Measurements from ENCODE around the gene MCM7.

The MCM7 gene

DNA sequence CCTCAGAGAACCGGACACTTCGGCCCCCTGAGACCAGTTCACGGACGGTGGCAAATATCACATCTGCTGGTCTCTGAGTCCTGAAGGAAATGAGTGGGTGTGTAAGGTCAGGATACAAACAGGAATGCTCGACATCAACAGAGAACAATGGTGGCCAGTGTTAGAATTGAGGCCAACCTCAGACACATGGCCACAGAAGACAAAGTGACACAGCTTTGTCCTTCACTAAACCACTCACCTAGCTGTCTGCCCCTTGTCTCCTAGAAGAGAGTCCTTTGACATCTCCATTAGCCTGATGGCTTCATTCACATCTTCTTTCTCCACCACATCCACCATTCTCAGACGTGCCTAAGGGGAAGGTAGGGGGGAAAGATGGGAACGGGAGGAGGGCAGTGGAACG lies 8.1 kb downstream of the MCM7 start:
- no peak for DNase-seq

DNA sequence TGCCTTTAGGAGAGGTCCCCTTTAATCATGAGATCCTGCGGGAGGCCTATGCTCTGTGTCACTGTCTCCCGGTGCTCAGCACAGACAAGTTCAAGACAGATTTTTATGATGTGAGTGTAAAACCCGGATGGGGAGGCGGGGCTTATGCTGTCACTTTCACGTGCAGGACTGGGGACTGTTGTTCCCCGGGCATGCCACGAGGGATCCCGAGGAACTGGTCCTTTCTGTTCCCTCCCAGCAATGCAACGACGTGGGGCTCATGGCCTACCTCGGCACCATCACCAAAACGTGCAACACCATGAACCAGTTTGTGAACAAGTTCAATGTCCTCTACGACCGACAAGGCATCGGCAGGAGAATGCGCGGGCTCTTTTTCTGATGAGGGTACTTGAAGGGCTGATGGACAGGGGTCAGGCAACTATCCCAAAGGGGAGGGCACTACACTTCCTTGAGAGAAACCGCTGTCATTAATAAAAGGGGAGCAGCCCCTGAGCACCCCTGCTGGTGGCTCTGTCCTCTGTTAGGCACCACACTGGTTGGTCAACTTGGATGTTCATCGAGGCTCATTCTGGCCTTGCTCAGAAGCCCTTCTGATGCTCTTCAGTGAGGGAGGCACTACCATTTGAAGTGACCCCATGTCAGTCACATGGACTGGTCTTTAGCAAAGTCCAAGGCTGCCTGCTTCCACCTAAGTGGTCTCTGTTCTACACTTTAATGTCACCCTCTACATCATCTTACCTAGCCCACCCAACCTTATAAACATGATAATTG lies 9.6 kb downstream of the MCM7 start:
- peak; percentile 26 to 41 for DNase-seq

DNA sequence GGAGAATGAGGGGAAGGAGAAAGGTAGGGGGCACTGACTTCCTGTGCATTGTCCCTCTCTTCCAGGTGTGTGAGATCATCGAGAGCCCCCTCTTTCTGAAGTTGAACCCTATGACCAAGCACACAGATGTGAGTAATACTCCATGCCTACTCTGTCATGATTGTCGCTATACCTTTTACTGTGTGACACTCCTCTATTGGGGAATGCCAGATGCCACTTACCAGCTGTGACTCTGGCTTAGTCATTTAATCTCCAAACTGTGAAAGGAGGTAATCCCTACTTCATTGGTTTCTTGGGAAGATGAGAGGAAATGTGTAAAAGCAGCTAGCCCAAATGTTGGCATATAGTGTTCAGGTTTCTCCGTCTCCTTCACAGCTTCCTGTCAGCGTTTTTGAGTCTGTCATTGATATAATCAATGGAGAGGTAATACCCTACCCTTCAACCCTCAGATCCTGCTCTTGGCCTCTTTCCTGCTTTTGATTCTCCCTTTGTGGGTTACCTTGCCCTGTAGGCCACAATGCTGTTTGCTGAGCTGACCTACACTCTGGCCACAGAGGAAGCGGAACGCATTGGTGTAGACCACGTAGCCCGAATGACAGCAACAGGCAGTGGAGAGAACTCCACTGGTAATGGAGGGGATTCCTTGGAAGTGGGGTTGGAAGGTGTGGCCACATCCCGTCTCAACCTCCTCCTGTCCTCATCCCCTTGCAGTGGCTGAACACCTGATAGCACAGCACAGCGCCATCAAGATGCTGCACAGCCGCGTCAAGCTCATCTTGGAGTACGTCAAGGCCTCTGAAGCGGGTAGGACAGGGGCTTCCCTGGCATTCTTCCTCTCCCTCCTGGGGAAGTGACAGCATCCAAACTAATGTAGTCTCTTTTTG lies 10.4 kb downstream of the MCM7 start:
- peak in 1 of 2 experiments; percentile 14 for DNase-seq

GRCh38 chr7:100089458-100090196 lies 11.6 kb downstream of the MCM7 start:
- peak in 1 of 2 experiments; percentile 32 for DNase-seq

- DNase-seq, result peak; percentile 90 to 91
These were observed 12.4 kb downstream of the MCM7 start, which contains the start of gene COPS6 for GRCh38 chr7:100088621-100089457. TSS of gene COPS6 (plus strand) at chr7:100088969. CDS start at chr7:100088991, 22 bp downstream.

- DNase-seq, result no peak
These were observed 13.0 kb downstream of the MCM7 start for GRCh38 chr7:100088095-100088620.

- no peak for DNase-seq
These were observed 14.0 kb downstream of the MCM7 start for GRCh38 chr7:100087055-100087750.

- no peak for DNase-seq
These were observed 15.7 kb downstream of the MCM7 start for GRCh38 chr7:100085515-100085914.

- DNase-seq, result no peak
These were observed 18.2 kb downstream of the MCM7 start for GRCh38 chr7:100082978-100083377.

DNA sequence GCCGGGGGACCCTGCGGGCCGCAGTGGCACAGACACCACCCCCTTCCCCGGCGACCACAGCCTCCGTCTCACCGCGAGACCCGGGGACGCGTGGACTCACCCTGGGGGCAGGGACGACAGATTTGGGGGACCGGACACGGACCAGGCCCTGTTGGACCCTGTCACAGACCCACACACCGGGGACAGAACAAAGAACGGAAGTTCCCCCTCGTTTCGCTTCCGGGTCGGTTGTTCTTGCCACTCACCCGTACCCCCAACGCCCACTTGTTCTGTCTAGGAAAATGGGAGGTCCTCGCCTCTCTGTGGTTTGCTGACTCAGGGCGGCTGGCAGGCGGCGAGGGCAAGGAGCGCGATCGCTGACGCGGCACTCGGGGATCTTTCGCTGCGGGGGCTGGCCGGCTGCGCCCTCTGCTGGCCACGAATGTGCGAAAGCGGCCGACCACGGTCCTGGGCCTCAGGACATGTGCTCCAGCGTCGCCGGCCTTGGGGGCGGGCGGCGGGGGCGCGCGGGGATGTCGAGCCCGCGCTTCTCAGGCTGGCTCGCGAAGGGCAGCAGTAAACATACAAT lies 19.6 kb downstream of the MCM7 start, which contains the start of gene ZNF3:
TSS of gene ZNF3 (minus strand) at position 189 of the 568 bp plus-strand sequence. CDS start 4,366 bp downstream, outside the sequence.
- DNase-seq, result peak; percentile 97 to 98

- no peak for DNase-seq
These were observed 20.2 kb downstream of the MCM7 start for GRCh38 chr7:100080907-100081534.

DNA sequence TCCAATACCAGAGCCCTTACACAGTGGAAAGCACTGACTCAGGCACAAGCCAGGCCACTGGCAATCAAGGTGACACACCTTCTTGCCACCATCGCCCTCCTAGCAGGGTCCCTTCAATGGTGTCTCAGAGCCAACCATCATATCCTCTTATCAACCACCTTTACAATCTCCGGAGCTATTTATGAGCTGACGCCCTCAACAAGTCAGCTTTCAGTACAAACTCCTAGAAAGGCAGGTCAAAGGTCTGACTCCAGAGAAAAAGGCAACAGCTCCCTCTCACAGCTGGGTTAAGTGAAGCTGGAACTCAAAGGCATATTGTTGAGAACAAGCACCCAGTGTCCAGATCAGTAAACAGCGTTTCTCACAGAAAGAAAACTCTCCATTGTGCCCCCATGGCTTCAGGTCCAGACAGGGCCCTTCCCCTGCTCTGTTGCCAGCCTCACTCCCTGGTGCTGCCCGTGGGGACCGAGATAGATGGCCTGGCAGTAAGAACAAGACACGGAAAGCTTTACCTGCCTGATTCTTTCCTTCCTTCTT lies 22.1 kb downstream of the MCM7 start:
- no peak for DNase-seq

DNA sequence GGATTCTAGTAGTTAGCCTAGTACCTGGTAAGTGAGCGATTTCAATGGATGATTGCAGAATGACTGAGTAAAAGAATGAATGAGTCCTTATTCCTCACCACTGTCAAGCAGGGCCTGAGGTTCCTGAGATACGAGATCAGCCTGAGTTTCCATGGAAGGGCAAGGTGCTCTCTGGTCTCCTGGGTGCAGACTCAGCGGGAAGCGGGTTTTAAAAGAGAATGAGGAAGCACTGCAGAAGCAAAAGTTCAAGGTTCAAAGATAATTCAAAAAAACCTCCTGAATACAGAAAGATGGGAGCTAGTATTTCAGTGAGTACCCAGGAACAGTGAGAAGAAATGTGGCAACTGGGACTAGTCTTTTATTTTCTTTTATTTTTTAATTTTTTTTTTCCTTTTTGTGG lies 24.0 kb downstream of the MCM7 start:
- no peak for DNase-seq

- no peak for DNase-seq
These were observed 25.8 kb downstream of the MCM7 start for GRCh38 chr7:100075418-100075817.

GRCh38 chr7:100074841-100075240 lies 26.4 kb downstream of the MCM7 start:
- no peak for DNase-seq

DNA sequence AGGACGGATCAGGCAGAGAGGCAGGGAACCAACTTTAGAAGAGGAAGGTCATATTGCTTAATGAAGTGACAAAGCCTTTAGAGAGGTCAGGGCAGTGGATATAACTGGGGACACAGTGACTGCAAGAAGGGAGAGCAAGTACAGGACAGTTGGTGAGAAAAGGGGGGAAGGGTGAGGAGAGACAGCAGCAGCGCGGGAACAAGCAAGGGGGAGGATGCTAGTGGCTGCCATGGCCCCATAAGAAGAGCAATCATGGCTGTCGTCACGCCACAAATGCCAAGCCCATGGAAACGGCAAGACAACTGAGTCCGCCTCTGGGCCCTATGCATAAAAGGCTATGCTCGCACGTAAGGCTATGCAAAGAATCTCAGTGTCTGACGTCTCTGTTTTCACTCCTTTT lies 28.7 kb downstream of the MCM7 start:
- no peak for DNase-seq

DNA sequence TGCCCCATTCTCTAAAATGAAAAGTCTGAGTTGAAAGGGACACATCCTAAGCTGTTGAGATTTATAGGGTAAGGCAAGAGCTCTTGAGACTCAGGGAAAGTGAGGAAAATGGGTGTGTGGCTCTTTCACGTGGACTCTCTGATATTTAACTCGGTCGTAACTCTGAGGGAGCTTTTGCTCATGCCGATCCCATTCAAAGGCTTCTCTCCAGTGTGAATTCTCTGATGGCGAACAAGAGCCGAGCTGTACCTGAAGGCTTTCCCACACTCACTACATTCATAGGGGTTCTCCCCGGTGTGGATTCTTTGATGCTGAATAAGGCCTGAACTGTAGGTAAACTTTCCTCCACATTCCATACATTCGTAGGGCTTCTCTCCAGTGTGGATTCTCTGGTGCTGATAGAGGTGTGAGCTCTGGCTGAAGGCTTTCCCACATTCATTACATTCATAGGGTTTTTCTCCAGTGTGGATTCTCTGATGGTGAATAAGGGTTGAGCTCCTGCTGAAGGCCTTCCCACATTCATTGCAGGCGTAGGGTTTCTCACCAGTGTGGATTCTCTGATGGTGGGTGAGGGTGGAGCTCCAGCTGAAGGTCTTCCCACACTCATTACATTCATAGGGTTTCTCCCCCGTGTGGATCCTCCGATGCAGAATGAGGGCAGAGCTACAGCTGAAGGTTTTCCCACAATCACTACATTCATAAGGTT lies 30.0 kb downstream of the MCM7 start:
- no peak for DNase-seq

DNA sequence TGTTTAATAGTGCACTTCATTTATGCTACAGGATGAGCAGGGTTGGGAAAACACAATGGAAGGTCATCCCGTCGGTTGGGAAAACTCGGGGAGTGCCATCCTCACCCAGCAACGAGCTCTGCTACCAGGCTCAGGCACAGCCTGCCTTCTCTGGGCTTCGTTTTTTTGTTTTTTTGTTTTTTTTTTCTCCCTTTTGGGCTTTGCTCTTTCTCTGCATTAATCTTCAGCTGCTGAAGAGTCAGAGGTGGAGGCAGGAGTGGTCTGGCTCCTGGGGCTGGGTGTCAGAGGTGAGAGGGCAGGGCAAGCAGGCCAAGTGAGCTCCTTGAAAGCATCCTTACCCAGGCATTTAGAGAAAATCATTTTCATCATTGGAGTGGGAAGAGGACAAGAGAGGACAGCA lies 31.2 kb downstream of the MCM7 start:
- no peak for DNase-seq

GRCh38 chr7:100066953-100067352 lies 34.2 kb downstream of the MCM7 start:
- DNase-seq, result no peak

All from activated CD4-positive, alpha-beta T cell treated with anti-CD3 and anti-CD28 coated beads, Interleukin-2, amount 50 U/mL, for 48 hours (primary cell).